Dermis microvascular lymphatic vessel endothelial cell (primary cell): Measurements from ENCODE around the gene FAM151A. TPM values are rescaled to one million over a fixed set of nuclear protein-coding genes. Genes with fewer than 3 reads are reported as not detected.

Experiments used
- DNase-seq, 2 donors: peaks; one replicate each; pipeline versions ENCODE4 v3.0.0 to v3.0.0-alpha.2; 2010; ENCODE audit warnings: low read depth in 2 of 2
- total RNA-seq: library from RNA; depleted of rRNA; stranded (reverse); fragments of >200 nt; gene quantifications from 2 replicates; pipeline ENCODE4 v1.2.1, GENCODE V29; 2014

FAM151A gene
- total RNA-seq, 1 donor from 2014 or later, result not detected

GRCh38 chr1:54604051-54604450 lies 19.3 kb downstream of the FAM151A start:
- no peak for DNase-seq

- DNase-seq, result no peak
Measured at GRCh38 chr1:54603241-54603640, 20.1 kb downstream of the FAM151A start.

DNA sequence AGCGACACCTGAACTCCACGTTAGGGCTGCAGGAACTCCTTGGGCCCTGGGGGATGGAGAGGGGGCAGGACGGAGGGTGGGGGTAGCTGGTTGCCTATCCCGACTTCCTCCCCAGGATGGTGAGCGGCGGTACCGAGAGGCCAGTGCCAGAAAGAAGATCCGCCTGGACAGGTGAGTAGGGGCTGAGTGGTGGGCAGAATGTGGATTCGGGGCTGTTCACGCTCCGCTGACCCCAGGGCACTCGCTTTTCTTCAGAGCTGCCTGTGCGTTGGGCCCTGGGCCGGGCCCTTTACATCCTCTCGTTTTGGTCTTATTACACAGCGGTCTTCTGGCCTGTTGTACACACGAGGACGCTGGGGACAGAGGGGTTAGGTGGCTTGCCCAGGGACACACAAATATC lies 20.8 kb downstream of the FAM151A start:
- no peak for DNase-seq

- no peak for DNase-seq
Measured at GRCh38 chr1:54601730-54602129, 21.6 kb downstream of the FAM151A start.

DNA sequence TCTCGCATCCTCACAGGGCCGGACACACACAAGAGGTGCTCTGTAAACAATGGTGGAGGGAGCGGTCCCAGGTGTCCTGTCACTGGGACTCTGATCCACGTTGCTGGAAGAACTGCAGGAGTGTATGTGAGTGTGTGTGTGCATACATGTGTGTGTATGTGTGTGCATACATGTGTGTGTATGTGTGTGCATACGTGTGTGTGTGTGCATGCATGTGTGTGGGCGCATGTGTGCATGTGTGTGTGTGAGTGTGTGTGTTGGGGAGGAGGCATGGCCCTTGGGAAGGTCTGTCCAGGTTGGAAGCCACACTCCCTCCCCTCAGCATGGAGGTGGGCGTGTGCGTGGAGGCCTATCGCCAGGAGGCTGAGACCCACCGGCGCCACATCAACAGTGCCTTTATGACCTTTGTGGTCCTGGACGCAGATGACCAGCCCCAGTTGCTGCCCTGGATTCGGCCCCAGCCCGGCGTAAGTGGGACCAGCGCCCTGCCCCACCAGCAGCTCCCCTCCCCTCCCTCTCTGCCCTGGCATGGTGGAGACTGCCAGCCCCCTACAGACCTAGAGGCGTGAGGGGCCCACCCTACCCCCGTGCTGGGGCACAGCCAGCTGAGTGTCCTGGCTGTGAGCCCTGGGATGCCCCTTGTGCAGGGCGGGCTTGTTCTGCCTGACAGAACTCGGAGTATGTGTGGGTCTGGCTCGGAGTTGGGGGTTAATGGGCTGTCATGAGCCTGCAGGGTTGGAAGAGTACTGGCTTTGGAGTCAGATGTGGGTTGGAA lies 22.2 kb downstream of the FAM151A start:
- no peak for DNase-seq

GRCh38 chr1:54599211-54599823 lies 24.0 kb downstream of the FAM151A start:
- DNase-seq, result no peak

DNA sequence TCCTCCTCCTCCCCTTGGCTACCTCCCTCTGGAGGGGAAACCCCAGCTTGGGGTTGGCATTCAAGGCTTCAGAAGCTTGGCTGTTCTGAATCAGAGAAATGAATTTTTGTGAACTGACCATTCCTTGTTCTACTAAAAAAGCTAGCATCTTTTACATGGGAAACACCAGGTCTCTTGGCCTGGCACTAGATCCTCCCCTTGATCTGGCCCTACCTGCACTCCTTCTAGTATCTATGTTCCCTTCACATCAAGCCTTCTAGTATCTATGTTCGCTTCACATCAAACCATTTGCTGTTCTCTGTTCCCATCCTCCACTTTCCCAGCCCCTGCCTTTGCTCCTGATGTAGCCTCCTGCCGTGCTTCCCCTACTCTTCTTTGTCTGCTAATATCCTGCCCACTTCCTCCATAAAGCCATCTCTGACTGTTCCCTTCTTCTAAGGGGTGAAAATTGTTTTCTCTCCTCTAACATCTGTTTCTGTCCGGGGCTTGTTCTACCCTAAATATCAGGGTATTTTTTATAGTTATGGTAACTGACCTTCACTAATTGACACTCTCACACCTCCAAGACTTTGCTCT lies 25.8 kb downstream of the FAM151A start:
- DNase-seq, result no peak

DNA sequence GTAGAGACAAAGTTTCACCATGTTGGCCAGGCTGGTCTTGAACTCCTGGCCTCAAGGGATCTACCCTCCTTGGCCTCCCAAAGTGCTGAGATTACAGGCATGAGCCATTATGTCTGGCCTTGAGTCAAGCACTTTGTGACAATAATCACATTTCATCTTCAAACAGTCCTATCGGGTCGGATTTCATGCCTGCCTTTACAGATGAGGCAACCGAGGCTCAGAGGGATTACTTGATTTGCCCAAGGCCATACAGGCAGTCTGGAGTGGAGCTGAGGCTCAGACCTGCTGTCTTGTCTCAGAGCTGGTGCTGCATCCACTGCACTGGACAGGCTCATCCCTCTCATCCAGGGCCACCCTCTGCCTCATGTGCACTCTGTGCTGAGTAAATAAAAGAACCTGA lies 26.6 kb downstream of the FAM151A start:
- no peak for DNase-seq

GRCh38 chr1:54595956-54596498 lies 27.3 kb downstream of the FAM151A start:
- DNase-seq, result no peak

DNA sequence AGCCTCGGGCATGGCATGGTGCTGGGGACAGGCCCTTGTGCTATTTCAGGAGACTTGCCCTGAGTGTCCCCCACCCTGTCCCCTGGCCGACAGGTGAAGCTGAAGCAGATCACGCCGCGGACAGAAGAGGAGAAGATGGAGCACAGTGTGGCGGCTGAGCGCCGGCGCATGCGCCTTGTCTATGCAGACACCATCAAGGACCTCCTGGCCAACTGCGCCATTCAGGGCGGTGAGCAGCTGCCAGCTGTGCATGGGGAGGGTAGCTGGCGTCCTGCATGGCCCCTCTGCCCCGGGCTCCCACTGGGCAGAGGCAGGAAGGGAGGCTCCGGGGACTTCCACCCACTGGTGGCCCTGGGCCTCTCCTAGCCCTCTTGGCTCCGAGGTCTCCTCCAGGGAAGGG lies 28.9 kb downstream of the FAM151A start:
- no peak for DNase-seq

DNA sequence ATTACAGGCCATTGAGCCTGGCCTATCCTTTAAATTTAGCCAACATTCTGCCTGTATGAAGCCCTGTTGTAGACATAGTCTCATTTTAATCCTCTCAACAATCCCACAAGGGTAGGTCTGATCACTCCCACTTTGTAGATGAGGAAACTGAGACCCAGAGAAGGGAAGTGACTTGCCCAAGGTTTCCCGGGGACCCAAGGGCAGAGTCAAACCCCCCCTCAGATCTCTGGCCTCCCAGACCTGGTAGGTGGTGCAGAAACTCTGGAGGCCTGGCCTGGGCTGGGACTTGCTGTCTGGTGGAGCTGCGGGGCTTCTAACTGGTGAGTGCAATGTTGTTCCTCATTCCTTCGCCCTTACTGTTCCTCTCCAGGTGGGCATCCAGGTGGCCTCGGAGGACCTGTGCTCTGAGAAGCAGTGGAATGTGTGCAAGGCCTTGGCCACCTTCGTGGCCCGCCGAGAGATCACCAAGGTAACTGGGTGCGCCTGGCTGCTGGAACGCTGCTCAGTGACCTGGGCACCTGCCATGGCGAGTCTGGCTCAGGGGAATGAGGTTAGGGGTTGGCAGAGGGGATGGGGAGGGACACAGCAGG lies 29.7 kb downstream of the FAM151A start:
- no peak for DNase-seq

DNA sequence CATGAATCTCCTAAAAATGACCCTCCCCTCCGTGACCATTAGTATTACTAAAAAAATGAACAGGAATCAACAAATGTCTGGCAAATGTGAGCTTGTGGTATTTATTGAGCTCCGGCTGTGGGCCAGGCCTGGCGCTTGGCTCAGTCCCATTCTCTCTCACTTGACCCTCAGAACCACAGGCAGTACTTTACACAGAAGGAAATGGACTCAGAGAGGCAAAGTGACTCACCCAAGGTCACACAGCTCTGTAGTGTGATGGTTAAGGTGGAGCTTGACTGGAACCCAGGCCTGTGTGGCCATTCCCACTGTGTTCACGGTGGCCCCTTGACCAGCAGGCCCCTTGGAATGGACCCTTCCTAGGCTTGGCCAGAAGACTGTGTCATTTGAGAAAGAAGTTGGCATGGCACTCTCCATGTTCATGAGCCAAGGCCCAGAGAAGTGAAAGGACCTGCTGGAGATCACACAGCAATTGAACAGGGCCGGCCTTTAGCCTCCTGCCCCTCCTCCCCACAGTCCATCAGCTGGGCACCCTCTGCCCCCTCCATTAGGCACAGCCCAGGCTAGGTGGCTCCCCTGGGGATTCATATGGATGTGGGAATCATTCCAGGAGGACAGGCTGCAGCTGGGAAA lies 32.1 kb downstream of the FAM151A start:
- no peak for DNase-seq

DNA sequence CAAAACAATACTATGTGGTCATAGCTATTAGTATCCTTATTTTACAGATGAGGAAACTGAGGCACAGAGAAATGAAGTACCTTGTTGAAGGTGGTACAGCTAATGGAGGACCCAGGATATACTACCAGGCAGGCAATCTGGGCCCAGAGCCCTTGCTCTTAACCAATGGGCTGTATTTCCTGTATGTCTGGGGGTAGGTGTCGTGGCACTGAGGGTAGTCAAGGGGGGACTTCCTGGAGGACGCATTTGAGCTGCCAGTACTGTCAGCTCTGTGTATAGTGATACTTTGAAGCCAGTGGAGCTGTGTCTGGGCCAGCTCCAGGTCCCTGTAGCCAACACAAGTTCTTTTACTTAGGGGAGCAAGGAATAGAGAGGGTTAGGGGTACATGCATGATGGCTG lies 34.9 kb downstream of the FAM151A start:
- DNase-seq, result no peak

DNA sequence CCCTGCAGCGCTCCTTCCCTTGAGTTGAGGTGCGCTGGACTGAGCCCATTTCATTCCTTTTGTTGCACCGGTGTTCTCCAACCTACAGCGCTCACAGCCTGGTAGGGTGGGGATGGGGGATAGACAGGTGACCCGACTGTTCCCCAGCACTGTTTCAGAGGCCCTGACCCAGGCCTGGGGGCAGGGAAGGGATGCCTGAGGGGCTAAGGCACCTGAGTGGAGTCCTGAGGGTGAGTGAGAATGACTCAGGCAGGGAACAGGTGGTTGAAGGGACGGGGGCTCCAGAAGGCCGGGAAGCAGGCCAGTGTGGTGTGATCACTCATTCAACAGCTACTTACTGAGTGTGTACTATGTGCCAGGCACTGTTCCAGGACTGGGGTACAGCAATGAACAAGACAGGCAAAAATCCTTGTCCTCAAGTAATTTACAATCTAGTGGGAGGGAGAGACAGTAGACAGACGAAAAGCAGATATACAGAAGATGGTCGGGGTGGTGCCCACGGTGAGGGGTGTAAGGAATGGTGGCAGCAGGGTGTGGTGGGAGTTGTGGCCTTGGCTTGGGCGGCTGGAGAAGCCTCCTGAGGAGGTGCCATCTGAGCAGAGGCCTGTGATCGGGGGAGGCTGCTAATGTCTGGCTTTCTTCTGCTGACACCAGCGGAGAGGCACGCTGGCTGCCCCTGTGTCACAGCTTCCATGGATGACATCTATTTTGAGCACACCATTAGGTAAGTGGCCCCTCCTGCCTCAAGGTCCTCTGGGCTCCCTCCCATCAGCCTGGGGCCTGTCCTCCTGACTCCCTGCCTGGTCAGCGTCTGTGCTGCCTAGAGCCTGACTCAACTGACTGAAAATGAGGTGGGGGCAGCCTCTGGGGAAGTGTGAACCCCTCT lies 37.9 kb downstream of the FAM151A start:
- no peak for DNase-seq

GRCh38 chr1:54584575-54584974 lies 38.8 kb downstream of the FAM151A start:
- no peak for DNase-seq

DNA sequence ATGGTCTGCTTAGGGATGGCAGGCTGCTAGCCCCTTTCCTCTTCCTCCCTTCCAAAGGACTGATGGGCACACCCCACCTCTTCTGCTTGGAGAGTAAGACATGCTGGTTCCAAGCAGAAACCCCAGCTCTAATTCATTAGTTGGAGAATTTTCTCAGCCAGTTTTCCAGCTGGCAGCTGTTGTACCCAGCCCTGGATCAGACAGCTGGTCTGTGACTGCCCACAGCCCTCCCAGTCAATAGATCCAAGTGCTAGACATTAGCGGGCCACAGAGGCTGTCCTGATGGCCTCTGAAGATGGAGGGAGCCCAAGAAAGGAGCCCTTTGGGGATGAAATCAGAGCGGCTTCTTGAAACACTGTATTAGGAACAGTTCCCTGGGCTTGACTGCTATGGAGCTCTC lies 39.5 kb downstream of the FAM151A start:
- no peak for DNase-seq

GRCh38 chr1:54583307-54583686 lies 40.0 kb downstream of the FAM151A start:
- no peak for DNase-seq

GRCh38 chr1:54582566-54583306 lies 40.6 kb downstream of the FAM151A start:
- DNase-seq, result no peak

- peak; percentile 43 to 53 for DNase-seq
Measured at GRCh38 chr1:54581621-54582035, 41.7 kb downstream of the FAM151A start.
